GM21825 (cell line): ENCODE data around the gene CIITA.

Experiments
- ATAC-seq: cut with Tn5 transposase; IDR thresholded peaks from one replicate; pipeline ENCODE4 v1.9.1; 2021; ENCODE audit warnings: mild to moderate bottlenecking, moderate library complexity; ENCODE audit not compliant: unreplicated experiment

CIITA gene

DNA sequence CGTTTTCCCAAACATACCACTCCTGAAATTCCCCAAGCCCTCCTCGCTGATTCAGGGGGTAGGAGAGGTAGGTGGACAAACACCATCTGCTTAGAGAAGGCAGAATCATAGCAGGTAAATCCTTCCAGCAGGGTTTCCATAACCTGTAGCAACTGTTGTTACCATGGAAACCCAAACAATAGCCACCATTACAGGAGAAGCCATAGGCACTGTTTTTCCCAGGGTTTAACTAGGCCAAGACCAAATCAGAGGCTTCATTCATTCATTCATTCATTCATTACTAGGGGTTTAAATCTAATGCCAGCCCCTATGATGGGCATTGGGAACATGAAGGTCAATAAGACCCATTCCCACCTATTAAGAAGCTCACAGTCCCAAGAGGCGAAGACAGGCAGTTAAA lies 25.5 kb upstream of the CIITA start:
- ATAC-seq, result no peak

DNA sequence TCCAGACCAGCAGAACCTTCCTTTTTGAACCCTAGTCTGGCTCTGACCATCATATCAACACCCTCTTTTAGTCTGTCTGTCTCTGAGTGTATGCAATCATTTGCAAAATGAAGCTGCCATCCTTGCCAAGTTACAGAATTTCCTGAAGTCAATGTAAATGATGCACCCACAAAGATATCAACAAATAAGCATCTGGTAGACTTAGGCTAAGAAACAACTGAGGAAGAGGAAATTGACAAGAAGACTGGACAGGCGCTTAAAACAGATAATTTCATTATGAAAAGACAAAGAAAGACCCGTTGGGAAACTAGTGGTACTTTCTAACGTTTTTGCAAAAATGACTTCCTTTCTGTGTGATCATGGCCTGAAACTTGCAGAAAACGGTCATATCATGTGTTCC lies 24.7 kb upstream of the CIITA start:
- ATAC-seq, result no peak

DNA sequence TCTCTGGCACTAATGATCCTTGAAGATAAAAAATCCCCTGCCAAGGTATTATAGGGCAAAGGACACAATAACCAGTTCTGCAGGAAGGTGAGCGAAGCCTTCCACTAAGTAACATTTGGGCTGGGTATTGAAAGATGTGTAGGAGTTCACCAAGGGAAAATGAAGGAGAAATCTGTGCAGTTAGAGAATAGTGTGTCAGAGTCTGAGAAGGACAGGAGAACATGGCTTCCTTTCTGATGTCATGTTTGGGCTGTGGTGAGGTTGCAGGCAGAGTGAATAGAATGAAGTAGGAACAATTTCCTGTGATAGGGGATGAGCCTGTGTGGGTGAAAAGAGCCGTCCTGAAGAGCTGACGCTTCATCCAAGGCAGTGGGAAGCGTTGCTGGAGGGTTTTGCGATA lies 24.1 kb upstream of the CIITA start:
- ATAC-seq, result no peak

DNA sequence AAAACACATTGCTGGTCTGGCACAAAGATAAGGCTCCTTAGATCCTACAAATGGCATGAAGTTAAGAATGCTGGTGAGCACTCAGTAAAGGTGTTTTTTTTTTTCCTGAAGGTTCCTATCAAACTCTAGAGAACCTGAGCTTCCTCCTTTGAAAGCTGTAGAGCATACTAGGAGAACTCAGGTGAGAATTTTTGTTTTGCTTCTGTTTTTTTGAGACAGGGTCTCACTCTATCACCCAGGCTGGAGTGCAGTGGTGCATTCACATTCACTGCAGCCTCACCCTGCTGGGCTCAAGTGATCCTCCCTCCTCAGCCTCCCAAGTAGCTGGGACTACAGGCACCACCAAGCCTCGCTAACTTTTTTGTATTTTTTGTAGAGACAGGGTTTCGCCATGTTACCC lies 21.0 kb upstream of the CIITA start:
- ATAC-seq, result no peak

DNA sequence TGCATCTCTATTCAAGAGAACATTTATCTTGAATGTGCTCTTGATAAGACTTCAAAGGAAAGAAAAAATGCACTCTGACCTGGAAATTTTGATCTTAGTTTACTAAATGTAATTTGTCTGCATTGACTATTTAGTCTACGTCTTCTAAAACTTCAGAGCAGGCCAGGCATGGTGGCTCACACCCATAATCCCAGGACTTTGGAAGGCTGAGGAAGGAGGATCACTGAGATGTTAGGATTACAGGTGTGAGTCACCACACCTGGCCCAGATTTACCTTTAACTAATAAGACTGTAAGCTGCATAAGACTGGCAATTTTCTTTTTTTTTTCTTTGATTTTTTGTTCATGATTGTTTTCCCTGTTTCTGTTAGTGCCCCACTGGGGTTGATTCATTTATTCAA lies 18.8 kb upstream of the CIITA start:
- ATAC-seq, result no peak

DNA sequence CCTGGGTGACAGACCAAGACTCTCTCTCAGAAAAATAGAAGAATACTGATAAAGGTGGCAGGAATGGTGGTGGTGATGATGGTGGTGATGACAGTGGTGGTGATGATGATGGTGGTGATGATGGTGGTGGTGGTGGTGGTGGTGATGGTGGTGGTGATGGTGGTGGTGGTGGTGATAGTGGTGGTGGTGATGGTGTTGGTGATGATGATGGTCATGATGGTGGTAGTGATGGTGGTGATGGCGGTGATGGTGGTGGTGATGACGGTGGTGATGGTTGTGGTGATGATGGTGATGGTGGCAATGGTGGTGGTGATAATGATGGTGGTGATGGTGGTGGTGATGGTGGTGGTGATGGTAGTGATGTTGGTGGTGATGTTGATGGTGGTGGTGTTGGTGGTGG lies 18.0 kb upstream of the CIITA start:
- ATAC-seq, result no peak

DNA sequence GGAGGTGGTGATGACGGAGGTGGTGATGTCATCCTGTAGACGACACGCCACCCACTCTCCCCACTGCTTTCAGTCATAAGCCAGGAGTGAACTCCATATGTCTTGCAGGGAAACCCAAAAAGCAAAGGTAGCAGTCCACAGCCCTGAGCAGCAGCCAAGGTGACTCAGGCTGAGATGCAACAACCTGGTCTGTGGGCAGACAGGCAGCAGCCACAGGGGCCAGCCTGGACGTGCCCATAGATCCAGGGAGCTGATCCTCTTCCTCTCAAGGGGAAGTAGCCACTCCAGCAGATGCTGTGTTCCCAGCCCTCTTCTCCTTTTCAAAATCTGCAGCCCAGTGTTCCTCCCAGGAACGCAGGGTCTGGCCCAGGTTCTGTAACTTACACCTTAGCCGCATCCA lies 17.3 kb upstream of the CIITA start:
- no peak for ATAC-seq

DNA sequence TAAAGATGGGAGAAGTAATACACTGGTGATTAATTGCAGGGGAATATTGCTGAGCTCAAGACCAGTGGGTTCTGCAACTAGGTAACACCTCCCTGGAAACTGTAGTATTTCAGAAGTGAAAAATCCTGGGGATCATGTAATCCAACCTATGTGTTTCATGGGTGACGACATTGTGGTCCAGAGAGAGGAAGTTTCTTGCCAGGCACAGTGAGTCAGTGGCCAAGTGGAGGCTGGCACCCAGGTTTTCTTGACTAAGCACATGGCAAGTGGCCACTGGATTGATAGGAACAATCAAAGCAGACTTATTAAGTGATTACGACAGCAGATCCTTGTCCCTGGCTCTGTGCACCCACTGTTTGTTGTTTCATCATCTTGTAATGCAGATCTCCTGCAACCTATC lies 14.6 kb upstream of the CIITA start:
- ATAC-seq, result no peak

DNA sequence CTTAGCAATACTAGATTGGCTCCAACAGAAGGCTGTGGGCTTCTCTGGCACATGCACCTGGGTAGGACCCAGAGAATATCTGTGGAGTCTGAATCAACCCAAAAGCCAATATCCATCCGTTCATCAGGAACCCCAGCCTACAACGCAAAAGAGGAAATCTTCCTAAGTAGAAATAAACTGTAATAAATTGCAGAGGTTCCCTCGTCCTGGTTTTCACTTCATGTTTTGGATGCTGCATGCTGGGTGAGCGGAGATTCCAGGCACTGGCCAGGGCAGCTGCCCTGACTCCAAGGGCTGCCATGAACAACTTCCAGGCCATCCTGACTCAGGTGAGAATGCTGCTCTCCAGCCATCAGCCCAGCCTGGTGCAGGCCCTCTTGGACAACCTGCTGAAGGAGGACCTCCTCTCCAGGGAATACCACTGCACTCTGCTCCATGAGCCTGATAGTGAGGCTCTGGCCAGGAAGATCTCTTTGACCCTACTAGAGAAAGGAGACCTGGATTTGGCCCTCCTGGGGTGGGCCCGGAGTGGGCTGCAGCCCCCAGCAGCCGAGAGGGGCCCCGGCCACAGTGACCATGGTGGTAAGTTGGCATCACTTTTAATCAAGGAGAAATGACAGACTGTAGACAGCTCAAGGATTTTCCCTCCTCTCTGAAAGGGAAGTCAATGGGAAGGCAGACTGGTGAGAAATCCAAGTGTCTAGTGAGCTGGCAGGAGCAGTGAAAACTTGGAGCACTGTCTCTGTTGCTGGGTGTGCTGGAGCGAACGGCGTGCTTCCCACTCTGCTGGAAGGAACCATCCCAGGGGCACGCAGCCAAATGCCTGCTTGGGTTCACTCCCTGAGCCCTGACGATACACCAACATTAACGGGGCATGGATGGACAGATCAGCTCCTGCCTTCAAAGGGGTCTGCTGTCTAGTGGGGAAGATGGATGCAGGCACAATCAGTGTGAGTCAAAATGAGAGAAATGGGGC lies 10.7 kb upstream of the CIITA start:
- ATAC-seq, result no peak

DNA sequence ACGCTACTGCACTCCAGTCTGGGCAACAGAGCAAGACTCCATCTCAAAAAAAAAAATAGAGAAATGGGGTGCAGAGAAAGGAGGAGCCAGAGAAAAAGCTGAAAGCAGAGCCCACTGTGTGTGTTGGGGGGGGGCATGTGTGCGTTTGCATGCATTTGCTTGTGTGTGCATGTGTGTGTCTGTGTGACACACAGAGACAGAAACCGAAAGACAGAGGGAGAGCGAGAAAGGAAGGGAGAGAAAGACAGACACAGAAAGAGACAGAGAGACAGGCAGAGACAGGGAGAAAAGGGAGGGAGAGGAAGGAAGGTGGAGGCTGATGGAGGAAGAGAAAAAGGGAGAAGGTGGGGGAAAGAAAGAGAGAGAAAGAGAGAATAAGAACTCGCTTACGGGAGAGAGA lies 9.8 kb upstream of the CIITA start:
- ATAC-seq, result no peak

DNA sequence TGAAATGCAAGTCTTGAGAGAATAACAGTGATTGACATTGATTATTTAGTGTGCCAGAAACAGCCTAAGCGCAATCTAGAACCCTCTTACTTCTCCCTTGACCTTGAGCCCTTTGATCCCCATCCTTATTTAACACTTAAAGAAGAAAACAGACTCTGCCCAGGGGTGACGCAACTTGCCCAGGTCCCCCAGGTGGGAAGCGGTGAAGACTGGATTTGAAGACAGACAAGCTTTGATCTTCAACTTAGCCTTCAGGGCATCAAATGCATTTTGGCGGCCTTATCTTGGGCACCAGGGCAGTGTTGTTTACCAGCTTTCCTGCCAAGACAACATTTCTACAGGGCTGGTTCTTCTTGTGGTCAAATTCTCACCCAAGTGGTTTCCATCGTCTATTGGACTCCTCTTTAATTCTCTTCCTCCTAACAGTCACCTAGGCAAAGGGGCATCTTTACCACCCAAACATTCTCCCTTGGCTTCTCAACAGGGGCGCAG lies 8.9 kb upstream of the CIITA start:
- ATAC-seq, result no peak

DNA sequence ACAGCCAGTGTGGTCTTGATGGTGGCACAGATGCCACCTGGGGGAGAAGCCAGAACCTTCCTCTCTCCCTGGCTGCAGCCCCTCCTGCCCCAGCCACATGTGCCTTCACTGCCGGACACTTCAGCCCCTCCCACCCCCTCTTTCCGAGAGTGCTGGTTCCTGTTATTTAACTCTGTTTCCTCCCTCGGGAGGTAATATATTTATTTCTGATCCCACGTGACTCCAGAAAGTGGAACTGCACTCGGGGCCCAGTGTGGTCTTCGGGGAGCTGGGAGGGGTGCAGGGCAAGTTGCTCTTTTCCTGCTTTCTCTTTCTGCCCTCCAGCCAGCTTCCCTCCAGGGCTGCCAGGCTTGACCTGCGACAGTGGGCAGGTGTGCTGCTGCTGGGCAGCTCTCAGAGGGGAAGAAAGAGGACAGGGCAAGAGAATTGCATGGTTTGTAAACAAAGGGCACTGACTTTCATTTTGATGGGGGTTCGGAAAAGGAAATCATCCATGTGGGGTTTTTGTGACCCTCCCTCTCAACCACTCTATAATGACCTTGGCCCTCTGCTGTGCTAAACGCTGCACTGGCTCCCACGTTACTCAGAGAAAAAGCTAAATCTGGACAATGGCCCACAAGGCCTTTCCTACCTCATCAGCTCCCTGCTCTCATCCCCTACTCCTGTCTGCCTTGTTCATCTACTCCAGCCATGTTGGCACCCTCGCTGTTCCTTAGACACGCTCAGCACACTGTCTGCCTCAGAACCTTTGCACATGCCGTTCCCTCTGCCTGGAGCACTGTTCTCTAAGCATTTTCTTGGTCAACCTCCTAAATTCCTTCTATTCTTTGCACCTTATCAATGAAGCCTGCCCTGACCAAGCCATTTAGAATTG lies 8.2 kb upstream of the CIITA start:
- peak; percentile 45 for ATAC-seq

DNA sequence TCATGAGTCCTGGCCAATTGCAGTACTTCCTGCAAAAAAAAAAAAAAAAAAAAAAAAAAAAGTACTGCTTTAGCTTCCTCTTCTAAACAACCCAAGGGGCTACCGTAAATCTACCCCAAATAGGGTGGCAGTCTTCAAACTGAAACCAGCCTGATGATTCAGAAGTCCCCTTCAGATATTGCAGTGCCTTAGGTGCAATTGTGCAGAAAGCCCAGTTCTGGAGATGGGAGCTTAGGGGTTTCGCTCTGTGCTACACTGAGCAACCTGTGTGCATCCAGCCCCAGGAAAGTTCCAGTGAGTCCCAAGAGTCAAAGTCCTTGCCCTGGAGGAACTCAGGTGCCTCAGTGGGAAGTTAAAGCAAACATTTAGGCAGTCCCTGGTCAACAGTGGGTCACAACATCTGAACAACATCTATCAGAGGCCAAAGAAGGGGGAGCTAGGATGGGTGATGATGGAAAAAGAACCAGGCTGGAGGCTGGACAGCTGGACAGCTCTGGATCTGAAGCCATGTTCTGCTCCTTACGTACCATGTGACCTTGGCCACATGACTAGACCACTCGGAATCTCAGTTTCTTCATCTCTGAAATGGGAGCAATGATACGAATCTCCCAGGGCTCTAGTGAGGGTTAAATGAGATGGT lies 6.7 kb upstream of the CIITA start:
- ATAC-seq, result no peak

DNA sequence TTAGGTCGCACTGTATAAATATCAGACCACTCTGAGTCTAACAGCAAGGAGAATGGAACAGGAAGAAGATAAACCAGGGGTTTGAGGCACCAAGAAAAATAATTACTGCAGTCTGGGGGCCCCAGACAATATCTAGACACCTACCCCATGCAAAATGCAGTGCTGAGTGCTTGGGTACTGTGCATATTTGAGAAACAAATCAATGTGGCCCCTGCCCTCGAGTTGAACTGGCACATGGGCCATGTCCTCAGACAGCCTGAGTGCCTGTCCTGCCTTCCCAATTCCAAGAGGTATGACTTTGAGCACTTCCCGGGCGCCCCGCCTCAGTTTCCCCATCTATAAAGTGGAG lies 6.2 kb upstream of the CIITA start:
- ATAC-seq, result no peak

DNA sequence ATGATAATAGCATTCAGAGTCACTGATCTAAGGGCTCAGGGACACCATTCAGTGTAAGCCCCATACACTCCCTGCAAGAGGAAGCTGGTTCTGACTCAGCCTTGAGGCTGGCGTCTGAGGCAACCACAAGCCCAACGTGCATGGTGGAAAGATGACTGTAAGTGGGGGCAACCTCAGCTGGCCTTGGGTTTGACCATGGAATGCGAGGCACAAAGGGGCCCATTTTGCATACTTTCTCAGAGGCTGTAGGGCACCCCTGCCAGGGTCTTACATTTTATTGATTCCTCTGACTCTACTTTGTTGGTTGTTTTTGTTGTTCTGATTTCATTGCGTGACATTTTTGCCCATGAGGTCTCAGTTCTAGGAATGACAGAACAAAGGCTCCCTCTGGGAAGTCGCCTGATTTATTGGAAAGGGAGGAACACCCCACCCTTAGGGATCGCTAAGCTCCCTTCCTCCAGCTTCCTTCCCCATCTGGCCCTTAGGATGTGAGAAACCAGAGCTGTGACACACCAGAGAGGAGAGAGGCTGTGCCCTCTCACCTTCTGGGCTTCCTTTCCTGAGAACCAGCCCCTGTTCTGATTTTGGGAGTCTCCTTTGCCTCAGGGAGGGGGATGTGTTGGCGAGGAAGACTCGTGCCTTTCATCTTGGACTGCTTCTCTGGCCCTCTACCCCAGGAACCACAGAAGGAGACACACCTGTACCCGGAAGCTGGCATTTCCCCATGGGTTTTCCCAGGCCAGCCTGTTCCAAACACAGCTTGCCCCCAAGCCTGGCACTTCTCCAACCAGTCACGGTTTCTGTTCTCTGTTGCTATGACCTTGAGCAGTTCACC lies 5.6 kb upstream of the CIITA start:
- ATAC-seq, result peak; percentile 47

DNA sequence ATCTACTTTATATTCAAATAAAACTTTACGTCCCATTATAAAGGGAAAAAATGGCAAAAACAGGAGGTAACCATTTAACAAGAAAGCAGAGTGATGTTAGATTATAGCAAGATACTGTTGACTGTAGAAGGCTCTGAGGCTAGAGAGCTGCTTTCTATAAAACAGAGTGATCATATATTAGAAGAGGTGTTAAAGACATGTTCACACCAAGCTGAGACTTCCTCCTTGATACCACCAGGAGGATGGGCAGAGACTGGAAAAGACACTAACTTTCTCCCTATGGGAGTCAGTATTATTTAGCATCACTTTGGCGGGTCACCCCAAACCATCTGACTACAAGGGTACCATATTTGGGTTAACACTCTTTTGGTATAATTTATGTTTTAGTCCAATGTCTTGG lies 687 bp upstream of the CIITA start:
- ATAC-seq, result no peak

DNA sequence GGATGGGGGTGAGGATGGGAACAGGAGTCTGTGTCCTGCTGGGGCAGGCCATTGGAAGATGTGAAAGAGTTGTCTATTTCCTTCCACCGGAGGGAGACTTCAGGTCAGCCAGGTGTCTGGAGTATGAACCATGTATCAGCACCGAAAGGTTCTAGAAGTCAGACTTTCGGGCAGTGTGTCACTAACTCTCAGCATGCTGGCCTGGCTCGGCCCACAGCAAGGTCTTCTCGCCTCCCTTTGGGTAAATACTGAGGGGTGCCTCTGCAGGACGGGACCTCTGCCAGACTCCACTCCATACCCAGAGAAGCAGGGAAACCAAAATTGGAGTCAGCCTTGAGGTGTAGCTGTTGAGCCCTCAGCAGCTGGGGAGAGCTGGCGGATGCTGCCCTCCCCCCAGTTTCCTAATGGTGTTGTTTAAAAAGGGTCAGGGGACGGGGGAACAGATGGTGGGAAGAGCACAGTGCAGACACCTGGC lies 507 bp downstream of the CIITA start:
- ATAC-seq, result peak; percentile 25

DNA sequence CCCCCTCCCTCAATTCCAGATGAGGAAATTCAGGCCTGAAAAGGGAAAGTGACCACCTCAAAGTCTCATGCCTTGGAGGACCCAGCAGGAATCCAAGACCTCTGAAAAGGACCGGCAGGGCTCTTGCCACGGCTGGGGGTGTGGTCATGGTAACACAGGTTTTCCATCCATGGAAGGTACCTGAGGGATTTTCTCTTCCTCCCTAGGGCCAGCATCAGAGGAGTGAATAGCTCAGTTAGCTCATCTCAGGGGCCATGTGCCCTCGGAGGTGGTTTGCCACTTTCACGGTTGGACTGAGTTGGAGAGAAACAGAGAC lies 1.3 kb downstream of the CIITA start:
- no peak for ATAC-seq

DNA sequence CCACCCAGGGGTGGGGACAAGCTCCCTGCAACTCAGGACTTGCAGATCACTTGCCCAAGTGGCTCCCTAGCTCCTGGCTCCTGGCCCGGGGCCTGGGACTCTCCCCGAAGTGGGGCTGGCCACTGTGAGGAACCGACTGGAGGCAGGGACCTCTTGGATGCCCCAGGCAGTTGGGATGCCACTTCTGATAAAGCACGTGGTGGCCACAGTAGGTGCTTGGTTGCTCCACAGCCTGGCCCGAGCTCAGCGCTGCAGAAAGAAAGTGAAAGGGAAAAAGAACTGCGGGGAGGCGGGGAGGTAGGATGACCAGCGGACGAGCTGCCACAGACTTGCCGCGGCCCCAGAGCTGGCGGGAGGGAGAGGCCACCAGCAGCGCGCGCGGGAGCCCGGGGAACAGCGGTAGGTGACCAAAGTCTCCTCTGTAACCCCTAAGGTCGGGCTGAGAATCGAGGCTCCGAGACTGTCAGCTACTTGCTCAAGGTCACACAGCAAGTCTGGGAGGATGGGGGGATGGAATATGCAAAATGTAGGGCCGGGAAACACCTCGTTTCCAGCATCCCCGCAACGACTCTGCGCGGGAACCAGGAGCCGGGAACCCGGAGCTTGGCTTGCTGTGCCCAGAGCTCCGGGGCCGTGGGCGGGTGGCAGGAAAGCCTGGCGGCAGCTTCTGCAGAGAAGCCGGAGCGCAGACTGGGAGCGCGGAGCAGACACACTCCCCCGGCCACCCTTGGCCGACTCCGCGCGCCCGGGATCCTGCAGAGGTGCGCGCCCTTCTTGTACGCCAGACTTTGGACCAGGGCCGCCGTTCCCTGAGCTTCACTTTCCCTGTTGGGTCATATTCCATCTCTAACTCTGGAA lies 1.9 kb downstream of the CIITA start:
- no peak for ATAC-seq
